Cardiac atrium fibroblast (primary cell): ENCODE measurements around the gene NUP107. TPM values are rescaled to one million over a fixed set of nuclear protein-coding genes. Genes with fewer than 3 reads are reported as not detected.

Experiments
- total RNA-seq: library from RNA; depleted of rRNA; stranded (reverse); fragments of >200 nt; gene quantifications from 2 replicates; pipeline ENCODE4 v1.2.3, GENCODE V29; 2015

The NUP107 gene
- total RNA-seq: 19.6 and 28.9 TPM in 2 replicates

DNA sequence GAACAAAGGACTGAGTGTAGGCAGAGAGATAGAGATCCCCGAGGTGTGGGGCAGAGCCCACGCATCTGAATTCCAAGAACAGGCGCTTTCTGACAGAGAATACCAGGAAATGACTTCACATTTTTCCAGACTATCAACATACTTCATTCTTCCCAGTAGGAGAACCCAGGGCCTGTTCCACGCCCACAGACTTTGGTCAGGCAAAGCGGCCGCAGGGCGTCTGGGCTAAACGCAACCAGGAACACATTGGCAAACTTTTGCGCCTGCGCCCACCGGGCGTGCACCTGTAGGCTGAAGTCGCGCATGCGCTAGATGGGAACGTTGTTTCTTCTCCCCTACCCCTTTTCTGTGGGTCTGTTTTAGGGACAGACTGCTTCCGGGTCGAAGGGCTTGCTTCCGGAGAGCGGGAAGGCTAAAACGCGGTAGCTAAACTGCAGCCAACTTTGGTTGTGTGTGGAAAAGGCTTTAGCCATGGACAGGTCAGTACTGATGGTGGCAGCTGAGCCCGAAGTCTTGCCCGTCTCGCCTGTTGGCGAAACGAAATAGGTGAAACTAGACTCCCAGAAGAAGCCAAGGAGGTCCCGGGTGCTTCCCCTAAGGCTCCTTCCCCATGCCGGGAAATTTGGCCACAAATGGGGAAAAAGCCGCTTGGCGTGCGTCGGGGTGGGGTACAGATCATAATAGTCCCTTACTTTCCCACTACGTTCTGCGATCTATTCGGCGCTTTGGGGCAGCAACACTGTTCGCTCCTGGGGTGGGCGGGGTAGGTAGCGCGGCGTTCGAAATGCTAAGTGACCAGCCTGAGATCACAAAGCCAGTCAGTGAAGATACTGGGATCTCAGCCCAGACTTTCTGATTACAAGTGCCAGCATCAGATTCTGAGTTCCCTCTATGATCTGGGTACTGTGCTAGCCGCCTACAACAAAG is at the start of gene NUP107:
NUP107 (plus strand) TSS at position 384 of the 927 bp plus-strand sequence; CDS start at position 472, 88 bp downstream.

DNA sequence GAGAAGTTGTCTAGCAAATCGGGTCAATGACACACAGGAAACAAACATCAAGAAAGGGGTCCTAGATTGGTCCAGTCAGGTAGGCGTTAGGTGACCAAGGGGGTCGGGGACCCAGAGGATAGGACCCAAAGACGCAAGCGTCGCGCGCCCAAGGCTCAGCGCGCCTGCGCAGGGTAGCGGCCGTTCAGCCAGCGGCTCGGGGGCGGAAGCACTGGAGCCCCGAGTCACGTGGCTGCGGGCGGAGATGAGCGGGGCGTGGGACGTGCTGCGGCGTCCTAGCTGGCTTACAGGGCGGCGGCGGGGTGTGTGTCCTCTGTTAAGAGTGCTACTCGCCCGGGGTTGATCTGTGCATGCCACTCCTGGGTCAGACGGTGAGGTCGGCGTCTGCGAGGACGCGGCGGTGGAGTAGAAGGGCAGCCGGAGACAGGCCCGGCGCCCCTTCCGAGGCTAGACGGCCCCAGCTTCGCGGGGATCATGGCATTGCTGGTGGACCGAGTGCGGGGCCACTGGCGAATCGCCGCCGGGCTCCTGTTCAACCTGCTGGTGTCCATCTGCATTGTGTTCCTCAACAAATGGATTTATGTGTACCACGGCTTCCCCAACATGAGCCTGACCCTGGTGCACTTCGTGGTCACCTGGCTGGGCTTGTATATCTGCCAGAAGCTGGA is 59.3 kb downstream of the NUP107 start, which contains the start of gene SLC35E3:
SLC35E3 (plus strand) TSS at position 273 of the 668 bp plus-strand sequence; CDS start at position 475, 202 bp downstream.

Other genes with a start within 250 kb of the NUP107 start
- gene RAP1B, start 76.1 kb upstream of the NUP107 start, total RNA-seq: 217 and 246 TPM in 2 replicates
- 2.2 and 5.5 TPM in 2 replicates for gene SLC35E3, start 59.2 kb downstream of the NUP107 start, total RNA-seq
- gene MDM2, start 121.2 kb downstream of the NUP107 start, total RNA-seq: 61.0 and 82.8 TPM in 2 replicates
- 5.6 and 9.4 TPM in 2 replicates for gene CPM, start 246.2 kb downstream of the NUP107 start, total RNA-seq